ENCODE results near the gene ANTXR2. TPM values are rescaled to one million over a fixed set of nuclear protein-coding genes. Genes with fewer than 3 reads are reported as not detected.

The ANTXR2 gene
- total and polyA plus RNA-seq, 2 donors from 2014 or later = 10.6 to 33.1 TPM

- Histone ChIP-seq H3K9me3 (ENCODE audit: control insufficient read depth in 2 of 3, insufficient read depth in 1 of 3, low read length in 3 of 3) (no peaks in the 10 kb centered on the region), H3K9ac (ENCODE audit: low read length in 3 of 3) (no peak overlapping the region), H3K4me3 (ENCODE audit: low read length in 3 of 3) (no peak overlapping the region), H3K27ac (ENCODE audit: low read depth in 2 of 2, low read length in 2 of 2) (no peak overlapping the region), H3K27me3 (ENCODE audit: control insufficient read depth, insufficient read depth, low read length) (no peaks in the 10 kb centered on the region), H3K4me1 (ENCODE audit: control insufficient read depth in 2 of 3, insufficient read depth in 2 of 3, low read depth in 1 of 3, low read length in 3 of 3) (peaks cover 0 to 7% (median 0%) of the 10 kb centered on the region in 3 donors), H3K36me3 (ENCODE audit: control insufficient read depth in 2 of 3, insufficient read depth in 3 of 3, low read length in 3 of 3) (no peaks in the 10 kb centered on the region)
- DNase-seq (no peak), FAIRE-seq (no peak)
- intact Hi-C loops (cut with DNase I) = no loop called here
- TF ChIP-seq CTCF (IDR thresholded peaks at IDR 0.05; ENCODE audit: borderline replicate concordance, extremely low read depth, insufficient read depth) = no peak
Observed at GRCh38 chr4:80069108-80069836, 3.8 kb downstream of the ANTXR2 start.

DNA sequence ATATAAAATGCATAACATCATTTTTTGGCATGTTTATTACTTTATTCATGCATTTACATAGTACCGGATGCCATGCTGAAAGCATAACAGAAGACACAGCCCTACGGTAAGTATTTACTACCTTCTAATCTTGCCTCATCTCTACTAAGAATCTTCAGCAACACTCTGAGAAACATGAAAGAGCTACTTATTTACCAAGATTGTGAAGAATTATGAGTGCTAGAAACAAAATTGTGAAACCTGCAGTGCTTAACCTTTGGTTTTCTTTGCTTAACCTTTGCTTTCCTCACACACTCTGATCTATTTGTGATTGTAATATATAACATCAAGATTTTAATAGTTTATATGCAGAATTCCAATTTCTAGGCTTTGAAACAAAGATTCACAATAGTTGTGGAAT, 7.4 kb downstream of the ANTXR2 start:
- Histone ChIP-seq H3K9me3 (ENCODE audit: control insufficient read depth in 2 of 3, insufficient read depth in 1 of 3, low read length in 3 of 3) (no peaks in the 10 kb centered on the region), H3K27me3 (ENCODE audit: control insufficient read depth, insufficient read depth, low read length) (no peaks in the 10 kb centered on the region), H3K36me3 (ENCODE audit: control insufficient read depth in 2 of 3, insufficient read depth in 3 of 3, low read length in 3 of 3) (no peaks in the 10 kb centered on the region), H3K27ac (ENCODE audit: low read depth in 2 of 2, low read length in 2 of 2) (no peak overlapping the region), H3K4me1 (ENCODE audit: control insufficient read depth in 2 of 3, insufficient read depth in 2 of 3, low read depth in 1 of 3, low read length in 3 of 3) (peaks cover 0 to 2% (median 0%) of the 10 kb centered on the region in 3 donors), H3K9ac (ENCODE audit: low read length in 3 of 3) (no peak overlapping the region), H3K4me3 (ENCODE audit: low read length in 3 of 3) (no peak overlapping the region)
- intact Hi-C loops (cut with DNase I) = no loop called here
- DNase-seq (no peak), FAIRE-seq (no peak)
- no peak for TF ChIP-seq CTCF (IDR thresholded peaks at IDR 0.05; ENCODE audit: borderline replicate concordance, extremely low read depth, insufficient read depth)

DNA sequence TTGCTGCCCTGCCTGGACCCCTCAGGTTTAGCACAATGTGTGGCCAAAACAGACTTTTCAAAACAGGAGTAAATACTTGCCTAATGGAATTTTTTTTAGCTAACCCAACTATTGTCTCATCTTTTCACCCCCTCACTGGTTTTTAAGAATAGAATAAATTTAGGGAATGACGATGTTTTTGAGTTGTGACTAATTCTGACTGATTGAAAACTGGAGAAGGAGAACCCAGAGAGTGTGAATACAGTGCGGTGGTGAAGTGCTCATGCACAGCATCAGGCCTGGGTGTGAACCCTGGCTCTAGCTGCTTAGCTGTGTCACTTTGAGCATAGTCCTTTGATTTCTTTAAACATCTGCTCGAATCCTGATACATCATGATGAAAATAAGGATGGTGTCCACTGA, 10.5 kb downstream of the ANTXR2 start:
- H3K27me3 ChIP-seq (ENCODE audit: control insufficient read depth, insufficient read depth, low read length) = no peaks in the 10 kb centered on the region
- no peaks in the 10 kb centered on the region for H3K4me1 ChIP-seq (ENCODE audit: control insufficient read depth in 2 of 3, insufficient read depth in 2 of 3, low read depth in 1 of 3, low read length in 3 of 3)
- DNase-seq (no peak), FAIRE-seq (no peak)
- TF ChIP-seq CTCF (IDR thresholded peaks at IDR 0.05; ENCODE audit: borderline replicate concordance, extremely low read depth, insufficient read depth) = no peak
- no peak overlapping the region for H3K4me3 ChIP-seq (ENCODE audit: low read length in 3 of 3)
- H3K27ac ChIP-seq (ENCODE audit: low read depth in 2 of 2, low read length in 2 of 2) = no peak overlapping the region
- H3K9me3 ChIP-seq (ENCODE audit: control insufficient read depth in 2 of 3, insufficient read depth in 1 of 3, low read length in 3 of 3) = no peaks in the 10 kb centered on the region
- intact Hi-C loops (cut with DNase I) = no loop called here
- no peaks in the 10 kb centered on the region for H3K36me3 ChIP-seq (ENCODE audit: control insufficient read depth in 2 of 3, insufficient read depth in 3 of 3, low read length in 3 of 3)
- no peak overlapping the region for H3K9ac ChIP-seq (ENCODE audit: low read length in 3 of 3)

- Histone ChIP-seq H3K27me3 (ENCODE audit: control insufficient read depth, insufficient read depth, low read length) (no peaks in the 10 kb centered on the region), H3K9me3 (ENCODE audit: control insufficient read depth in 2 of 3, insufficient read depth in 1 of 3, low read length in 3 of 3) (no peaks in the 10 kb centered on the region), H3K4me1 (ENCODE audit: control insufficient read depth in 2 of 3, insufficient read depth in 2 of 3, low read depth in 1 of 3, low read length in 3 of 3) (no peaks in the 10 kb centered on the region), H3K27ac (ENCODE audit: low read depth in 2 of 2, low read length in 2 of 2) (no peak overlapping the region), H3K4me3 (ENCODE audit: low read length in 3 of 3) (no peak overlapping the region), H3K36me3 (ENCODE audit: control insufficient read depth in 2 of 3, insufficient read depth in 3 of 3, low read length in 3 of 3) (no peaks in the 10 kb centered on the region), H3K9ac (ENCODE audit: low read length in 3 of 3) (no peak overlapping the region)
- no peak for TF ChIP-seq CTCF (IDR thresholded peaks at IDR 0.05; ENCODE audit: borderline replicate concordance, extremely low read depth, insufficient read depth)
- DNase-seq = no peak
- intact Hi-C loops (cut with DNase I) = no loop called here
- FAIRE-seq = no peak
Observed at GRCh38 chr4:80060804-80061203, 12.2 kb downstream of the ANTXR2 start.
